Spleen (tissue), 11 donors: Measurements from ENCODE around the gene KDM2B. TPM values are rescaled to one million over a fixed set of nuclear protein-coding genes. Genes with fewer than 3 reads are reported as not detected.

Experiments
- DNase-seq: peaks from one replicate; pipeline ENCODE4 v3.0.0-alpha.2; 2020
- H3K27ac ChIP-seq, 8 donors: fragments of 200-600 bp; sonication (generic) in 7 of 8; 1 replicate in 4 of 8; 2 replicates in 4 of 8; pipeline versions ENCODE4 v1.5.0 to v1.8.0; 2016 to 2021; ENCODE audit warnings: inconsistent platforms in 4 of 8, mild to moderate bottlenecking in 4 of 8, moderate library complexity in 1 of 8
- H3K27me3 ChIP-seq, 7 donors: fragments of 200-600 bp; sonication (generic) in 6 of 7; replicated peaks in 1 of 7; 1 replicate in 4 of 7; 2 replicates in 3 of 7; pipeline versions ENCODE4 v1.5.0 to v1.8.0; 2016 to 2021; ENCODE audit warnings: inconsistent platforms in 3 of 7, mild to moderate bottlenecking in 1 of 7
- H3K36me3 ChIP-seq, 6 donors: fragments of 200-600 bp; sonication (generic) in 5 of 6; 1 replicate in 4 of 6; 2 replicates in 2 of 6; pipeline versions ENCODE4 v1.5.0 to v1.8.0; 2016 to 2021; ENCODE audit warnings: inconsistent platforms in 2 of 6
- H3K4me1 ChIP-seq, 6 donors: fragments of 200-600 bp; sonication (generic) in 5 of 6; 1 replicate in 3 of 6; 2 replicates in 3 of 6; pipeline versions ENCODE4 v1.5.0 to v1.8.0; 2016 to 2021; ENCODE audit warnings: inconsistent platforms in 3 of 6
- H3K4me3 ChIP-seq, 8 donors: fragments of 200-600 bp; sonication (generic) in 7 of 8; 1 replicate in 4 of 8; 2 replicates in 4 of 8; pipeline versions ENCODE4 v1.5.0 to v1.8.0; 2016 to 2021; ENCODE audit warnings: inconsistent platforms in 4 of 8, mild to moderate bottlenecking in 4 of 8, moderate library complexity in 2 of 8
- H3K9me3 ChIP-seq, 8 donors: fragments of 200-600 bp; sonication (generic) in 7 of 8; 1 replicate in 4 of 8; 2 replicates in 4 of 8; pipeline versions ENCODE4 v1.5.0 to v1.8.0; 2016 to 2021; ENCODE audit warnings: inconsistent platforms in 4 of 8
- CTCF ChIP-seq, 11 experiments: fragments of 200-600 bp in 7 of 11; fragments of 450-650 bp in 4 of 11; sonication (generic) in 4 of 11; IDR thresholded peaks in 8 of 11; conservative IDR thresholded peaks in 3 of 11; 1 replicate in 7 of 11; 2 replicates in 4 of 11; pipeline versions ENCODE4 v1.4.0 to v1.8.0; 2016 to 2021; ENCODE audit warnings: antibody characterized with exemption in 11 of 11, inconsistent platforms in 4 of 11, mild to moderate bottlenecking in 1 of 11
- POLR2A ChIP-seq, 3 donors: fragments of 450-650 bp; IDR thresholded peaks; one replicate each; pipeline ENCODE4 v1.5.1; 2017; ENCODE audit warnings: antibody characterized with exemption in 3 of 3, mild to moderate bottlenecking in 1 of 3
- POLR2AphosphoS5 ChIP-seq, 3 donors: sonication (generic); formaldehyde crosslinking; IDR thresholded peaks; one replicate each; pipeline ENCODE4 v1.5.1; 2017; ENCODE audit warnings: antibody characterized with exemption in 3 of 3
- WGBS, 5 donors: extraction: QIAGEN DNeasy Blood & Tissue Kit in 3 of 5; methylation state at CpG; one replicate each; pipeline versions ENCODE4 v1.1.5 to v1.1.7; 2013 to 2018; 5-methylcytosine and 5-hydroxymethylcytosine counted together
- intact Hi-C: fragments of 100-400 bp; cut with DNase I; formaldehyde crosslinking; loops from one replicate; pipeline ENCODE4 v1.15.0; 2023; ENCODE audit warnings: low total_unique reads
- polyA plus RNA-seq, 3 donors: library from polyadenylated mRNA; stranded (reverse); fragments of 200-250 nt; gene quantifications; one replicate each; pipeline ENCODE4 v1.2.1, GENCODE V29; 2013
- total RNA-seq, 7 donors: library from RNA; depleted of rRNA in 3 of 7; stranded (reverse); fragments of >200 nt in 3 of 7; fragmentation: NEBNext Ultra II Directional in 4 of 7; extraction: Animal tissue kit (Norgen Biotek cat#: 25700) in 4 of 7; gene quantifications; one replicate each; pipeline versions ENCODE4 v1.1.0 to v1.2.1, GENCODE V29; 2016 to 2021
- donor health status: healthy with polysubstance abuse.
- donor health status: DM: no; HTN: no; CAD: no; lungs with moderate emphysema.
- donor health status: DM: no; HTN: no; CAD: no.
- donor health status: Bipolar disorder and iron deficiency.
- donor health status: healthy.
- donor health status: DM: no; HTN: no; CAD: no.
- donor health status: DM: yes; HTN: yes; CAD: no.

KDM2B gene
- total and polyA plus RNA-seq, 10 donors = 20.8 to 56.2 (median 40.1) TPM

GRCh38 chr12:121523741-121524140 lies 57.1 kb downstream of the KDM2B start:
- Histone ChIP-seq H3K9me3 (no peaks in the 10 kb centered on the region), H3K4me1 (peaks cover 3 to 46% (median 22%) of the 10 kb centered on the region in 6 donors), H3K27ac (peak overlapping the region in 1 of 8 donors; percentile 40), H3K27me3 (no peaks in the 10 kb centered on the region), H3K4me3 (peak overlapping the region in 1 of 8 donors; percentile 39), H3K36me3 (peaks cover 0 to 77% (median 14%) of the 10 kb centered on the region in 6 donors)
- TF ChIP-seq POLR2AphosphoS5 (IDR thresholded peaks at IDR 0.05) (peak in 1 of 3 donors; percentile 42), CTCF (IDR thresholded peaks at IDR 0.05 in 8 of 11, conservative IDR thresholded peaks at IDR 0.05 in 3 of 11) (no peak)
- DNase-seq = no peak
- intact Hi-C loops = no loop called here
- WGBS, 5 donors = 74 to 90% (median 79%) methylated on average over 11 to 16 of the region's 16 CpGs

GRCh38 chr12:121522971-121523370 lies 57.9 kb downstream of the KDM2B start:
- 63 to 77% (median 71%) methylated on average over 11 of the region's 11 CpGs for WGBS, 5 donors
- TF ChIP-seq POLR2AphosphoS5 (IDR thresholded peaks at IDR 0.05) (no peak), CTCF (IDR thresholded peaks at IDR 0.05 in 8 of 11, conservative IDR thresholded peaks at IDR 0.05 in 3 of 11) (no peak), POLR2A (IDR thresholded peaks at IDR 0.05) (no peak)
- no peak for DNase-seq
- no peaks in the 10 kb centered on the region for H3K27me3 ChIP-seq
- peaks cover 3 to 40% (median 22%) of the 10 kb centered on the region in 6 donors for H3K4me1 ChIP-seq
- peaks cover 0 to 81% (median 14%) of the 10 kb centered on the region in 6 donors for H3K36me3 ChIP-seq
- peak overlapping the region in 1 of 8 donors; percentile 39 for H3K4me3 ChIP-seq
- no peaks in the 10 kb centered on the region for H3K9me3 ChIP-seq
- H3K27ac ChIP-seq = no peak overlapping the region
- intact Hi-C loops = no loop called here

- TF ChIP-seq POLR2A (IDR thresholded peaks at IDR 0.05) (no peak), POLR2AphosphoS5 (IDR thresholded peaks at IDR 0.05) (no peak)
- Histone ChIP-seq H3K9me3 (no peaks in the 10 kb centered on the region), H3K27me3 (no peaks in the 10 kb centered on the region), H3K27ac (no peak overlapping the region), H3K4me3 (no peak overlapping the region), H3K36me3 (peaks cover 0 to 80% (median 12%) of the 10 kb centered on the region in 6 donors), H3K4me1 (peaks cover 3 to 43% (median 22%) of the 10 kb centered on the region in 6 donors)
- intact Hi-C loops = no loop called here
- 64 to 70% (median 66%) methylated on average over 18 to 20 of the region's 20 CpGs for WGBS, 5 donors
- no peak for DNase-seq
Measured at GRCh38 chr12:121520586-121521086, 60.2 kb downstream of the KDM2B start.

GRCh38 chr12:121520119-121520518 lies 60.7 kb downstream of the KDM2B start:
- H3K4me3 ChIP-seq = no peak overlapping the region
- H3K36me3 ChIP-seq = peaks cover 0 to 75% (median 12%) of the 10 kb centered on the region in 6 donors
- DNase-seq = no peak
- H3K27me3 ChIP-seq = no peaks in the 10 kb centered on the region
- H3K4me1 ChIP-seq = peaks cover 3 to 45% (median 22%) of the 10 kb centered on the region in 6 donors
- H3K27ac ChIP-seq = no peak overlapping the region
- H3K9me3 ChIP-seq = no peaks in the 10 kb centered on the region
- intact Hi-C loops = no loop called here
- WGBS, 5 donors = 82 to 95% (median 86%) methylated on average over 12 to 13 of the region's 13 CpGs
- TF ChIP-seq POLR2AphosphoS5 (IDR thresholded peaks at IDR 0.05) (no peak), CTCF (IDR thresholded peaks at IDR 0.05 in 8 of 11, conservative IDR thresholded peaks at IDR 0.05 in 3 of 11) (no peak), POLR2A (IDR thresholded peaks at IDR 0.05) (no peak)
